ENCODE measurements around the gene SMIM10L2A.
"Not testable (repeated sequence)": the region's sequence is repeated elsewhere in the genome, so short reads cannot be mapped to it uniquely, and the experiment has no call there.

The SMIM10L2A gene

DNA sequence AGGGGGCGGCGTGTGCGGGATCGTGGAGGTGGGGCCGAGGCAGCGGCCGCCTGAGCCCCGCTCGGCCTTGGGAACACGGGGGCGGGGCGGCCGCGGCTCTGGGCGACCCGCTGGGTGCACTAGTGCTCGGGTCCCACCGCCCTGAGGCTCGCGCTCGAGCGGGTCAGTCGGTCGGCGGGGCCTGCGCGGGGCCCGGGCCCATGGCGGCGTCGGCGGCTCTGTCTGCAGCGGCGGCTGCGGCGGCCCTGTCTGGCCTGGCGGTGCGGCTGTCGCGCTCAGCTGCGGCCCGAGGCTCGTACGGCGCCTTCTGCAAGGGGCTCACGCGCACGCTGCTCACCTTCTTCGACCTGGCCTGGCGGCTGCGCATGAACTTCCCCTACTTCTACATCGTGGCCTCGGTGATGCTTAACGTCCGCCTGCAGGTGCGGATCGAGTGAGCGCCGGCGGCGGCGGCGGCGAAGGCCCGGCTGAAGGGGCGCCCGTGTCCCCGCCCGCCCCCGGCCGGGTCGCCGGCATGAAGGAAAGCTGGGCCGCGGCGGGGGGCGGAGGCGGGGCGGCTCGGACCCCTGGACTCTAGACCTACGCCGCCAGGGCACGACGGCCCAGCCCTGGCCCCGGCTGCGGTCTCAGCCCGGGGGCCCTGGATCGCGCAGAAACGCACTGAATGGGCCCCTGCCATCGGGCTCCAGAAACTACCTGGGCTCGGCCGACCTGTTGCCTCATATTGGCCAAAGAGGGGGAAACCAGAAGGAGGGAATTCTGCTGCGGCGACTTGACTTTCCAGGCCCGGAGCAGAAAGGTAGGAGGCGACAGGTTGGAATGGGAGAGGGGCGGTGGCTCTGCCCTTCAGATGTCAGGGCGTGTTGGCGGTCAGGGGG lies at the start of gene SMIM10L2A:
SMIM10L2A (plus strand) TSS at position 13 of the 878 bp plus-strand sequence; CDS start at position 201, 188 bp downstream.
- peak; percentile 35 for DNase-seq

- no peak for DNase-seq
Measured at GRCh38 chrX:135373357-135373756, 48.4 kb upstream of the SMIM10L2A start.

GRCh38 chrX:135382260-135382659 lies 39.5 kb upstream of the SMIM10L2A start:
- DNase-seq: peak; percentile 23

- DNase-seq: no peak
Measured at GRCh38 chrX:135383249-135383648, 38.5 kb upstream of the SMIM10L2A start.

DNA sequence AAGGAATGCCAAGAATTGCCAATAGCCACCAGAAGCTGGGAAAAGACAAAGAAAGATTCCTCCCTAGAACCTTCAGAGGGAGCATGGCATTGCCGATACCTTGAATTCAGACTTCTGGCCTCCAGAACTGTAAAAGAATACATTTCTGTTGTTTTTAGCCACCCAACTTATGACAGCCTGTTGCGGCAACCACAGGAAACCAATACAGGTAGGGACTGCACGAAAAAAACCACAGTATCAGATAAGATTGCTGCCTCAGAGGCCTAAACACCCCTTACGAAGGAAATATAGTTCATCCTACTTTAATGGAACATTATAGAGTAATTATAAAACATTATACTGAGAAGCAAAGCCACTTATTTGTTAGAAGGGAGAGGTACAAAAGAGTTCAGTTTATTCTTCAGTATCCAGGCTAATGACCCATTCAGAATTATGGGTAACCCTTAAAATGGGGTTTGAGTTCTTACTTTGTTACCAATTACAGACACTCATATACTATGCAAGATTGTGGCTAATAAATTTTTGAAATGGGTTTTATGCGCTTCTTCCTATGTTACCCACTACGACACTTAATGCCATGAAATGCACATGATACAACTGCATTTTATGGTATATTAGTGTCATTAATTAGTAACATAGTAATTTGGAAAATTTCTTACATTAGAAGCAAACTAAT lies 37.4 kb upstream of the SMIM10L2A start:
- DNase-seq: peak; percentile 52

DNA sequence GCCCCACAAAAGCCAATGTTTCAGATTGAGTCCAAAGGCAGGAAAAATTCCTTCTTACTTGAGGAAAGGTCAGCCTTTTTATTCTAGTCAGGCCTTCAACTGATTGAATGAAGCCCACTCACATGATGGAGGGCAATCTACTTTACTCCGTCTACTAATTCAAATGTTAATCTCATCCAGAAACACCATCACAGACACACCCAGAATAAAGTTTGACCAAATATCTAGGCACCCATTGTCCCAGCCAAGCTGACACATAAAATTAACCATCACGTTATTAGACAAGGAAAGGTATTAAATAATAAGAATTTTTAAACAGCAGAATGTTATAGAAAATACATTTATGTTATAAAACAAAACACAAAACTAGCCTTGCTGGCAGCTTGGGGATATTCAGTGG lies 32.9 kb upstream of the SMIM10L2A start:
- DNase-seq: no peak

DNA sequence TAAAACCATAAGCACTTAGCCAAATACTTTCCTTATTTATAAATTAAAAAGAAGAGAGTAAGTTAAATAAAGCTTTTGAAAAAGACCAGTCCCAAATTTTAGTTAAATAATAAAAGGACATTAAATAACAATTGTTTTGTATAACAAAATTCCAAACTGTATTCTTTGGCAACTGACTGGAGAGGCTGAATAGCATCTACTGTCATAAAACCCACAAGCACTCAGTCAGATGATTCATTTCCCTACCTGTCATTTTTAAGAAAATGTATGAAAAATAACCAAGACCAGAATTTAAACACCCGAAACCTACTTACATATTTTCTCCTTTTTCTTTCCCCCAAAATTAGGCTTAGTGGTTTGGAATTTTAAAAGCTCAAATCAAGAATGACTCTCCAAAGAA lies 32.5 kb upstream of the SMIM10L2A start:
- no peak for DNase-seq

DNA sequence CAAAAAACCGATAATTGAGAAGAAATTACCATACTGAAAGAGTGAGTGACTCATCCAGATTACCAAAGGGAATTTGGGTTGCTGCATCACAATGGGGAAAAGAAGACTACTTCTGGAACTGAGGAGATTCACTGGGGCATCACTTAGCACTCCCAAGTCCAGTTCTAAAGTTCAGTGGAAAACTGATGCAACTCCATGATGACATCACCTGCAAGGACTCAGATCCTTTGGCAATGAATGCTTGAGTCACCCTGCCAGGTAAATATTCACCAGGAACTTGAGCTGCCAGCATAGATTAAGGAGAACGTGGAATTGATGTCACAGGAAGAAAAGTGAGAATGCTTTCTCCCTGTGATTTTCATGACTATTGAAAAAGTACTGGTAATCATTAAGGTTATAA lies 32.0 kb upstream of the SMIM10L2A start:
- no peak for DNase-seq

- DNase-seq: no peak
Measured at GRCh38 chrX:135391734-135392133, 30.0 kb upstream of the SMIM10L2A start.

GRCh38 chrX:135393051-135393450 lies 28.7 kb upstream of the SMIM10L2A start:
- no peak for DNase-seq

DNA sequence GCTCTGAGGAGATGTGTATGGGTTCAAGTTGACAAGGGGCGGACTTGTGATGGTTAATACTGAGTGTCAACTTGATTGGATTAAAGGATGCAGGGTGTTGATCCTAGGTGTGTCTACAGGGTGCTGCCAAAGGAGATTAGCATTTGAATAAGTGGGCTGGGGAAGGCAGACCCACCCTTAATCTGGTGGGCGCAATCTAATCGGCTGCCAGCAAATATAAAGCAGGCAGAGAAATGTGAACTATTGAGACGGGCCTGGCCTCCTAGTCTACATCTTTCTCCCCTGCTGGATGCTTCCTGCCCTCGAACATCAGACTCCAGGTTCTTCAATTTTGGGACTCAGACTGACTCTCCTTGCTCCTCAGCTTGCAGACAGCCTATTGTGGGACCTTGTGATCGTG lies 26.7 kb upstream of the SMIM10L2A start:
- no peak for DNase-seq

DNA sequence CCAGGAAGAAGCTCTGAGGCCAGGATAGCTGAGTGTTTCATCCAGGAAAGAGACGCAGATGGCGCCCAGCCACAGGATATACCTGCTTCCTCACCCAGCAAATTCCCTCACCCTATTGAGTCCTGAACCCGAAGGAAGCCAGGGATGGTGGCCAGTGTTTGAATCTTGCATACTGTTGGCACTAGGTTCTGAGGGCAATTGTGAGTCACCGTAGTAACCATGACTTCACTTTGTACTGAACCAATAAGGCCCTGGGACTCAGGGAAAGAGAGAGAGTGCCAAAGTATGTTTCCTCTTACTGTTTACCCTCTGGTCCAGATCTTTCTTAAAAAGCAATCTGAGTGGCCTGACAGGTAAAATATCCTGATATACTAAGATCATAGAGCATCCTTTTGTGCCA lies 25.6 kb upstream of the SMIM10L2A start:
- DNase-seq: no peak

GRCh38 chrX:135396566-135396965 lies 25.2 kb upstream of the SMIM10L2A start:
- no peak for DNase-seq

GRCh38 chrX:135397652-135398051 lies 24.1 kb upstream of the SMIM10L2A start:
- DNase-seq: no peak

- DNase-seq: no peak
Measured at GRCh38 chrX:135403374-135403773, 18.4 kb upstream of the SMIM10L2A start.

- not testable (repeated sequence) for DNase-seq
Measured at GRCh38 chrX:135406428-135406827, 15.3 kb upstream of the SMIM10L2A start.

DNA sequence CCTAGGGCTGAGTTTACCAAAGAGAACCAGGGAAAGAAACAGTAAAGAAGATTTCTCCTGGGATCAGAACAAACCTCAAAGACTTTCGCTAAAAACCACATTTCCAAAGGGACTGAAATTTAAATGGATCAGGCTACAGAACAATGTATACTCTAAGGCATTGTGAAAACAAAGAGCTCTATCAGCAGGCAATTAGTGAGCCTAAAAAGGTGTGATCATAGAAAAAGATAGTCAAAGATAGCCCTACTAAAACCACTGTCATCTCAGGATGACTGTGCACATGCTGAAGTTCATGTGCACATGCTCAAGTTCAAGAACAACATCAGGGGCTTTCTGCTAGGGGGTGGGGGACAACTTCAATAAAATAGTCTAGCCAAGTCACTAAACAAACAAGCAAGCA lies 12.9 kb upstream of the SMIM10L2A start:
- no peak for DNase-seq

DNA sequence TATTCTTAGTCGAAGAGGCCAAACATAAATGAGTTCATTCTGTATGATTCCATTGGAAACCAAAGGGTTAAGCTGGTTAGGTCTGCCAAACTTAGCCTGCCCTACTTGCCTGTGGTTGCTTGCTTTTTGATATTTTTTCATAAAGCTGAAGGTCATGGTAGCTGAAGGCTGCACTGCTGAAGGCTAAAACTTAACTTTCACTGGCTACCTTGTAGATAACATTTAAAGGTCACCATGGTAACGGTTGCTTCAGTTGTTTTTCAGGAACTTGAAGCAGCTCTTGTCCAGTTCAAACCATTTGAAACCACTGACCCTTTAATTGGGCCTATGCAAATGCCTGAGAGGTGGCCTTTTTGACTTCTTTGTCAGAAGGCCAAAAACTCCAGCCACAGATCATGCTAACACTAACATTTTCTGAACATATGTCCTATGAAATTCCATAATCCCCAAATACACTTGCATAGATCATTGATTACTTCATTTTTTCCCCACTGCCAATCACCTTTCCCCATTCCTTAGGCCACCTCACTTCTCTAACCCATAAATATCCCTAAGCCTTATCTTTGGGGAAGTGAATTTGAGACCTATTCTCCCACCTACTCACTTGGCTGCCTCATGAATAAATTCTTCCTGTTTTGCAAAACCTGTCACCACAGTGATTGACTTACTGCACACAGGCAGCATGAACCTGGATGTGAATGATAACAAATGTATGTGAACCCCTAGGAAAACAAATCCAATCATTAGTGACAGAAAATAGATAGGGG lies 10.7 kb upstream of the SMIM10L2A start:
- DNase-seq: no peak

DNA sequence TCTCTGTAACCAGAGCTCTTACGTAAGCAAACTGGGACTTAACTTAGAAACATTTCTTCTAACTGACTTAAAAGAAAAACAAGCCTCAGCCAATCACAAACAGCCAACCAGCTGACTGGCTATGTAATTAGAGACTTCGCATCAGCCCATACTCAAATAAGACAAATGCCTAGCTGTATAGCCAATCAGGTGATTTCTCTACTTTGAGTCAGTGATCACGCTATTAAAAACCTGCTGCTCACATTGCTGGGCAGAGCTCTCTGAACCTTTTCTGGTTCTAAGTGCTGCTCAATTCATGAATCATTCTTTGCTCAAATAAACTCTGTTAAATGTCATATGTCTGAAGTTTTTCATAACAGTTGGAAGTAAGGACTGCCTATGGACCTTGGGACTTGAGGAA lies 9.9 kb upstream of the SMIM10L2A start:
- DNase-seq: no peak

- DNase-seq: no peak
Measured at GRCh38 chrX:135416546-135416945, 5.2 kb upstream of the SMIM10L2A start.

DNA sequence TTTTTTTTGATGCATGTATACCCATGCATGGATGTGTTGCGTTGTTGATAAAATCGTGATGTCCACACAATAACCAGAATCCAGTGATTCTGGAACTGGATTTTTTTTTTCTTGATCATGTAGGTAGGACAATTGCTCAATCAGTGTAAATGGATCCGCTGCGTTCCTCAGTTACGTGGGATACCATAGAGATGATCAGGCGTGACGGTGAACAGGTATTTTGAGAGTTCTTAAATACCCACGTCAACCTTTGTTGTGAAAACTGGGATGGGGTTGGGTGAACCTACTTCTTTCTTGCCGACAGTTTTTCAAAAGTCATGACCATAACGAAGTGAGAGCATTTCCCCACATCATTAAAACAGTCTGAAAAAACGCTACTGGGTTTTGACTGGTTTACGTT lies 913 bp upstream of the SMIM10L2A start:
- no peak for DNase-seq

- peak; percentile 92 for DNase-seq
Measured at GRCh38 chrX:135421537-135421931, 210 bp upstream of the SMIM10L2A start.

DNA sequence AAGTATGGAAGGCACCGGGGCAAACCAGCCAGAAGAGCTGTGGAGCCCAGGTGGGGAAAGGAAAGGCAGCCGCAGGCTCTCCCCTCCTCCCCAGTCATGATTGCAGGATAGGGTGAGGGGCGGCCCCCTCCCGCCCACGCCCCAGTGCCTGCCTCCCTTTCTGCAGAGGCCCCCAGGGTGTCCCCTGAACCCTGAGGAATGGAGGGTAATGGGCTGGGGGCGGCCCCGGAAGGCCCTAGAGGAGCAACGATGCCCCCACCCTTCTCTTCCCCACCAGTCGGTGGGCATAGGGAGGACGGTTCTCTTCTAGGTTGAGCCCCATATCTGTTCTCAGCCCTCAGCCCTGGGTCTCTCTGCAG lies 1.0 kb downstream of the SMIM10L2A start:
- DNase-seq: not testable (repeated sequence)

All from CD4-positive, alpha-beta T cell treated with Interleukin-6 for 4 hours (primary cell).